Left lung (tissue), 10 donors: ENCODE results near the gene ANKRD10. TPM values are rescaled to one million over a fixed set of nuclear protein-coding genes. Genes with fewer than 3 reads are reported as not detected.

Source experiments
- ATAC-seq: fragments of 200-7000 bp; cut with Tn5 transposase; one replicate; pipeline ENCODE4 v1.9.1; 2020; ENCODE audit warnings: moderate library complexity
- DNase-seq, 4 donors: peaks; one replicate each; pipeline ENCODE4 v3.0.0-alpha.2; 2013 to 2020
- H3K27ac ChIP-seq, 2 donors: fragments of 200-600 bp; sonication (generic) in 1 of 2; one replicate each; pipeline versions ENCODE4 v1.5.0 to v1.8.0; 2020 to 2021
- H3K27me3 ChIP-seq, 2 donors: fragments of 200-600 bp; sonication (generic) in 1 of 2; one replicate each; pipeline versions ENCODE4 v1.5.0 to v1.8.0; 2020 to 2021
- H3K36me3 ChIP-seq, 2 donors: fragments of 200-600 bp; sonication (generic) in 1 of 2; one replicate each; pipeline versions ENCODE4 v1.5.0 to v1.8.0; 2020 to 2021
- H3K4me1 ChIP-seq, 2 donors: fragments of 200-600 bp; one replicate each; pipeline ENCODE4 v1.8.0; 2021
- H3K4me3 ChIP-seq, 2 donors: fragments of 200-600 bp; sonication (generic) in 1 of 2; one replicate each; pipeline versions ENCODE4 v1.5.0 to v1.8.0; 2020 to 2021; ENCODE audit warnings: mild to moderate bottlenecking in 1 of 2
- H3K9me3 ChIP-seq, 2 donors: fragments of 200-600 bp; sonication (generic) in 1 of 2; one replicate each; pipeline versions ENCODE4 v1.5.0 to v1.8.0; 2020 to 2021
- intact Hi-C, 2 donors: fragments of 100-400 bp; cut with DNase I; formaldehyde crosslinking; loops; one replicate each; pipeline versions ENCODE4 v1.11.2 to v1.14.2; 2022
- polyA plus RNA-seq, 6 donors: library from polyadenylated mRNA; unstranded; fragments of 120-200 nt; gene quantifications; one replicate each; pipeline ENCODE4 v1.2.1, GENCODE V29; 2013; ENCODE audit not compliant: insufficient read length in 6 of 6
- total RNA-seq, 2 donors: library from RNA; stranded (reverse); fragmentation: NEBNext Ultra II Directional; extraction: Animal tissue kit (Norgen Biotek cat#: 25700); gene quantifications; one replicate each; pipeline ENCODE4 v1.2.1, GENCODE V29; 2021
- TF ChIP-seq, protein P1 (sequence below), 2 donors: fragments of 200-600 bp; sonication (generic) in 1 of 2; IDR thresholded peaks; one replicate each; pipeline versions ENCODE4 v1.5.0 to v1.8.0; 2021; ENCODE audit warnings: antibody characterized with exemption in 2 of 2
- donor health status: DM: no; HTN: yes; CAD: no.
- donor health status: DM: no; HTN: no; CAD: no.

Gene ANKRD10
- total and polyA plus RNA-seq, 8 donors: 101 to 489 (median 426) TPM

DNA sequence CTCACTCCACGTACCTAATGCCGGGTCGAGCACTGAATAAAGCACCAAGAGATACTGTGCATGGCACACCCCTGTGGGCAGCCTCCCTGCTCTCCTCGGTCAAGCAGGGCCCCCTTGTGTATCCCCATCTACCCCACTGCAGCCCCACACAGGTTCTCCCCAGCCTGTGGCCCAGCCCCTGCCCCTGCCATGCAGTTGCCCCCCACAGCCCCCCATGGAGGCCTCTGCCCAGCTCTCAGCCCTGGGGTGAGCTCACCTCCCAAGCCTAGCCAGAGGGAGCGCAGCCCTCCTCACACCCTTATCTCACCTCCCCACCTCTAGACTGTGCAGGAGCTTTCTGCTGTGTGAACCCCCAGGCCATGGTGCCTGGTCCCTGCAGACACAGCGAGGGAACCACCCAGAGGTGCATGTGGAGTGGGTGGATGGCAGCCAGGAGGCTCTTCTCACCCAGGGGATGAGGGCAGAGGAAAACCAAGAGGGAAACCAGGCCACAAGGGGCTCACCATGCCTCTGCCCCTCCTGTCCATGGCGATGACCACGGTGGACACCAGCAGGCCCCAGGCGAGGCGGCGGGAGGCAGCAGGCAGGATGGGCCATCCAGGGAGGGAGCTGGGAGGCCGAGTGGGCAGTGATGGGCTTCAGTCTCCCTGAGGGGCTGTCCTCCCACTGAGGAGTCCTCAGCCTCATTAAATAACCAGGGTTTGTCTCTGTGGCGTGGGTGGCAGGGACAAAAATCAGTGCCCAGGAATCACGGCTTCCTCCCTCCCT lies 83.2 kb downstream of the ANKRD10 start:
- ATAC-seq: no peak
- DNase-seq: no peak
- Histone ChIP-seq H3K36me3 (no peaks in the 10 kb centered on the region), H3K9me3 (no peaks in the 10 kb centered on the region), H3K4me3 (no peak overlapping the region), H3K27me3 (peaks cover 0 to 22% of the 10 kb centered on the region in 2 donors), H3K4me1 (no peaks in the 10 kb centered on the region), H3K27ac (no peak overlapping the region)
- TF ChIP-seq, protein P1, sequence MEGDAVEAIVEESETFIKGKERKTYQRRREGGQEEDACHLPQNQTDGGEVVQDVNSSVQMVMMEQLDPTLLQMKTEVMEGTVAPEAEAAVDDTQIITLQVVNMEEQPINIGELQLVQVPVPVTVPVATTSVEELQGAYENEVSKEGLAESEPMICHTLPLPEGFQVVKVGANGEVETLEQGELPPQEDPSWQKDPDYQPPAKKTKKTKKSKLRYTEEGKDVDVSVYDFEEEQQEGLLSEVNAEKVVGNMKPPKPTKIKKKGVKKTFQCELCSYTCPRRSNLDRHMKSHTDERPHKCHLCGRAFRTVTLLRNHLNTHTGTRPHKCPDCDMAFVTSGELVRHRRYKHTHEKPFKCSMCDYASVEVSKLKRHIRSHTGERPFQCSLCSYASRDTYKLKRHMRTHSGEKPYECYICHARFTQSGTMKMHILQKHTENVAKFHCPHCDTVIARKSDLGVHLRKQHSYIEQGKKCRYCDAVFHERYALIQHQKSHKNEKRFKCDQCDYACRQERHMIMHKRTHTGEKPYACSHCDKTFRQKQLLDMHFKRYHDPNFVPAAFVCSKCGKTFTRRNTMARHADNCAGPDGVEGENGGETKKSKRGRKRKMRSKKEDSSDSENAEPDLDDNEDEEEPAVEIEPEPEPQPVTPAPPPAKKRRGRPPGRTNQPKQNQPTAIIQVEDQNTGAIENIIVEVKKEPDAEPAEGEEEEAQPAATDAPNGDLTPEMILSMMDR (IDR thresholded peaks at IDR 0.05): no peak
- intact Hi-C loops: no loop called here

DNA sequence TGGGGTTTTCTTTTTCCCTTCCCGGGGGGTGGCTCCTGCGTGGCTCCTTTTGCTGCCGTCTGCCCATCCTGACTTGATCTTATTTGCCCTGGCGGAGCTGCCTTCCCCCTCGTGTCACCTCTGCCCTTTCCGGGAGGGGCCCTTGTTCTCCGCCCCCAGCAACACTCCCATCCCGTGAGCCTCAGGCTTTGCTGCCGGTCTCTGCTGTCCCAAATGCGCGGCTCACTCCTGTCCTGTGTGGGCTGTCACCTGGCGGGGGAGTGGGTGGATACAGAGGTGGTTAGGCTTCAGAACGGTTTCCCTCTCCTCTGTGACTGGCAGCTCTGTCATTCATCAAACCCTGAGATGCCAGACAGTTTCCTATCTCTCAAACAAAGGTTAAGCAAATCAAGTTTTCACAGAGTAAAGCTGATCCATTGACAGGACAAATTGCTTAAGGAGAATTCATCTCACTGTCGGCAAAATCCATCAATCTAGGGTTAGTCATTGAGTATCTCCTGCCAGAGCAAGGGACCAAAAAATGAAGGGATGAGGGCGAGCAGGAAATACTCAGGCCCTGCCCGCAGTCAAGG lies 84.0 kb downstream of the ANKRD10 start:
- DNase-seq (no peak), ATAC-seq (no peak)
- H3K4me3 ChIP-seq: no peak overlapping the region
- no peaks in the 10 kb centered on the region for H3K9me3 ChIP-seq
- TF ChIP-seq, protein P1 (IDR thresholded peaks at IDR 0.05): no peak
- intact Hi-C loops: no loop called here
- H3K27ac ChIP-seq: no peak overlapping the region
- H3K27me3 ChIP-seq: peaks cover 0 to 22% of the 10 kb centered on the region in 2 donors
- no peaks in the 10 kb centered on the region for H3K4me1 ChIP-seq
- H3K36me3 ChIP-seq: no peaks in the 10 kb centered on the region

DNA sequence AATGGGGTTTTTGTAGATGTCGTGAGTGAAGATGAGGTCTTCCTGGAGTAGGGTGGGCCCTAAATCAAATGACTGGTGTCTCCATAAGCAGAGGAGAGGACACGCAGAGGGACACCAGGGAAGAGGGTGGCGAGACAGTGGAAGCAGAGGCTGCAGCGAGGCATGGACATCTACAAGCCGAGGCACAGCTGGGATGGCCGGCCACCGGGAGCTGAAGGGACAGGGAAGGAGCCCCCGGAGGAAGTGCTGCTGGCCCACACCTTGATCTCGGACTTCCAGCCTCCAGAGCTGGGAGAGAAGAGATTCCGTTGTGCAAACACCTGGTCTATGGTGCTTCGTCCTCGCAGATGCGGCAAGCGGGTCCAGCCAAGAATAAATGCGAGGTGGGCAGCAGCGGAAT lies 84.5 kb downstream of the ANKRD10 start:
- no peaks in the 10 kb centered on the region for H3K4me1 ChIP-seq
- no peaks in the 10 kb centered on the region for H3K36me3 ChIP-seq
- intact Hi-C loops: no loop called here
- H3K4me3 ChIP-seq: no peak overlapping the region
- no peak for ATAC-seq
- TF ChIP-seq, protein P1 (IDR thresholded peaks at IDR 0.05): no peak
- peaks cover 0 to 22% of the 10 kb centered on the region in 2 donors for H3K27me3 ChIP-seq
- H3K9me3 ChIP-seq: no peaks in the 10 kb centered on the region
- no peak overlapping the region for H3K27ac ChIP-seq
- DNase-seq: no peak

DNA sequence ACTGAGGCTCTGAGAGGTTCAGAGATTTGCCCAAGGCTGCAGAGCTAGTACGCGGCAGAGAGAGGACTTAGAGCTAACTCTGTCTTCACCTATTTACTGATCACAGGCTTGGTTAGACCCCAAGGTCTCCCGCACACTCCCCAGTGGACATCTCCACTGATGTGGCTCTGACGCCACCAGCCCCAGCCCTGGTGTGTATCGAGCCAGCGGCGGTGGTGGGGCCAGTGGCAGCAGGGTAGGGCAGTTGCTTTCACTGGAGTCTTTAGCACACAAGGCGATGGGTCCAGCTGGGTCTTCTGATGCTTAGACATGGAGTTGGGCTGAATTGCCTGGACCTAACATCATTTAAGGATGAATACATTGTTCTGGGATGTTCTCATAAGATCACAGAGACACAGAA lies 85.4 kb downstream of the ANKRD10 start:
- DNase-seq (no peak), ATAC-seq (no peak)
- intact Hi-C loops: no loop called here
- TF ChIP-seq, protein P1 (IDR thresholded peaks at IDR 0.05): no peak
- Histone ChIP-seq H3K4me3 (no peak overlapping the region), H3K27ac (no peak overlapping the region), H3K27me3 (peaks cover 0 to 22% of the 10 kb centered on the region in 2 donors), H3K9me3 (no peaks in the 10 kb centered on the region), H3K4me1 (no peaks in the 10 kb centered on the region), H3K36me3 (no peaks in the 10 kb centered on the region)

DNA sequence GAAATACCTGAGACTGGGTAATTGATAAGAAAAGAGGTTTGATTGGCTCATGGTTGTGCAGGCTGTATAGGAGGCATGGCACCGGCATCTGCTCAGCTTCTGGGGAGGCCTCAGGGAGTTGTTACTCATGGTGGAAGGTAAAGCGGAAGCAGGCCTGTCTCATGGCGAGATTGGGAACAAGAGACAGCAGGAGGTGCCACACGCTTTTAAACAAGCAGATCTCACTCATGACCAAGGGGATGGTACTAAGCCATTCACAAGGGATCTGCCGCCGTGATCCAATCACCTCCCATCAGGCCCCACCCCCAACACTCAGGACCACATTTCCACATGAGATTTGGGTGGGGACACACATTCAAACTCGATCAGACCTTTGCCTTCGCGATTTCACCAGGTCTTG lies 86.2 kb downstream of the ANKRD10 start:
- H3K27me3 ChIP-seq: peaks cover 0 to 22% of the 10 kb centered on the region in 2 donors
- H3K27ac ChIP-seq: no peak overlapping the region
- no peak overlapping the region for H3K4me3 ChIP-seq
- intact Hi-C loops: no loop called here
- TF ChIP-seq, protein P1 (IDR thresholded peaks at IDR 0.05): no peak
- H3K9me3 ChIP-seq: no peaks in the 10 kb centered on the region
- ATAC-seq (no peak), DNase-seq (no peak)
- no peaks in the 10 kb centered on the region for H3K36me3 ChIP-seq
- H3K4me1 ChIP-seq: no peaks in the 10 kb centered on the region

Other genes starting within 250 kb of the ANKRD10 start
- gene CARS2, start 209.0 kb downstream of the ANKRD10 start, total RNA-seq: 10 to 100 TPM; 61.9 to 79.8 TPM
- 10 to 100 TPM; 63.9 to 78.5 (median 71.3) TPM for gene CARS2, start 209.0 kb downstream of the ANKRD10 start, polyA plus RNA-seq
- 10 to 100 TPM in 1 of 2 donors, 1 to 10 TPM in 1; 9.3 to 10.9 TPM for gene ING1, start 201.4 kb downstream of the ANKRD10 start, total RNA-seq
- 10 to 100 TPM; 19.4 to 24.3 (median 23.2) TPM for gene ING1, start 201.4 kb downstream of the ANKRD10 start, polyA plus RNA-seq
- 10 to 100 TPM; 52.8 to 54.0 TPM for gene ARHGEF7, start 200.2 kb upstream of the ANKRD10 start, total RNA-seq
- 10 to 100 TPM; 61.5 to 86.0 (median 77.0) TPM for gene ARHGEF7, start 200.2 kb upstream of the ANKRD10 start, polyA plus RNA-seq